Stomach (tissue), 9 donors: ENCODE results near the gene XRCC5. TPM values are rescaled to one million over a fixed set of nuclear protein-coding genes. Genes with fewer than 3 reads are reported as not detected.

Experiments used
- DNase-seq, 2 donors: peaks; one replicate each; pipeline versions ENCODE4 v3.0.0 to v3.0.0-alpha.2; 2013 to 2019
- H3K27ac ChIP-seq, 5 donors: fragments of 200-600 bp in 4 of 5; sonication (generic) in 4 of 5; one replicate each; pipeline ENCODE4 v1.5.1; 2013 to 2019; ENCODE audit warnings: mild to moderate bottlenecking in 1 of 5, moderate library complexity in 1 of 5
- H3K27me3 ChIP-seq, 3 donors: fragments of 200-600 bp; sonication (generic); one replicate each; pipeline ENCODE4 v1.5.1; 2017 to 2019; ENCODE audit warnings: mixed run types in 1 of 3
- H3K36me3 ChIP-seq, 4 donors: fragments of 200-600 bp; sonication (generic); 1 replicate in 3 of 4; 2 replicates in 1 of 4; pipeline ENCODE4 v1.5.1; 2016 to 2019
- H3K4me1 ChIP-seq, 4 donors: fragments of 200-600 bp; sonication (generic); one replicate each; pipeline ENCODE4 v1.5.1; 2016 to 2019
- H3K4me3 ChIP-seq, 4 donors: fragments of 200-600 bp; sonication (generic) in 3 of 4; one replicate each; pipeline ENCODE4 v1.5.1; 2016 to 2019; ENCODE audit warnings: mild to moderate bottlenecking in 1 of 4
- H3K9me3 ChIP-seq, 4 donors: fragments of 200-600 bp; sonication (generic); one replicate each; pipeline ENCODE4 v1.5.1; 2016 to 2019
- CTCF ChIP-seq, 7 experiments: fragments of 450-650 bp in 4 of 7; fragments of 200-600 bp in 3 of 7; sonication (generic) in 3 of 7; IDR thresholded peaks; one replicate each; pipeline ENCODE4 v1.5.1; 2016 to 2019; ENCODE audit warnings: antibody characterized with exemption in 7 of 7, control low read depth in 2 of 7, mild to moderate bottlenecking in 1 of 7
- EP300 ChIP-seq: sonication (generic); formaldehyde crosslinking; IDR thresholded peaks from one replicate; pipeline ENCODE4 v1.6.1; 2017; ENCODE audit warnings: antibody characterized with exemption
- POLR2A ChIP-seq, 4 donors: fragments of 450-650 bp; IDR thresholded peaks; one replicate each; pipeline ENCODE4 v1.6.1; 2016; ENCODE audit warnings: antibody characterized with exemption in 4 of 4, control low read depth in 2 of 4, mild to moderate bottlenecking in 1 of 4, moderate library complexity in 1 of 4
- POLR2AphosphoS5 ChIP-seq, 3 donors: sonication (generic); formaldehyde crosslinking; IDR thresholded peaks; one replicate each; pipeline ENCODE4 v1.6.1; 2016; ENCODE audit warnings: antibody characterized with exemption in 3 of 3
- WGBS, 5 donors: extraction: QIAGEN DNeasy Blood & Tissue Kit in 3 of 5; methylation state at CpG; one replicate each; pipeline versions ENCODE4 v1.1.5 to v1.1.7; 2013 to 2018; 5-methylcytosine and 5-hydroxymethylcytosine counted together
- intact Hi-C: fragments of 100-400 bp; cut with DNase I; formaldehyde crosslinking; loops from one replicate; pipeline ENCODE4 v1.15.1; 2023; ENCODE audit warnings: low total_unique reads
- polyA plus RNA-seq, 3 donors: library from polyadenylated mRNA; stranded (reverse); fragments of 200-250 nt; gene quantifications; one replicate each; pipeline ENCODE4 v1.2.3, GENCODE V29; 2013
- total RNA-seq, 5 donors: library from RNA; depleted of rRNA; stranded (reverse); fragments of >200 nt; gene quantifications; one replicate each; pipeline versions ENCODE4 v1.1.0 to v1.2.3, GENCODE V29; 2014 to 2016
- donor health status: healthy with polysubstance abuse.
- donor health status: Bipolar disorder and iron deficiency.
- donor health status: healthy.

The XRCC5 gene
- total and polyA plus RNA-seq, 8 donors = 70.2 to 302 (median 92.9) TPM

- Histone ChIP-seq H3K4me3 (peak overlapping the region; percentile 60 to 90 (median 73)), H3K9me3 (no peaks in the 10 kb centered on the region), H3K36me3 (no peaks in the 10 kb centered on the region), H3K27me3 (no peaks in the 10 kb centered on the region), H3K27ac (peak overlapping the region in 4 of 5 donors; percentile 52 to 74 (median 62)), H3K4me1 (peaks cover 5 to 44% (median 18%) of the 10 kb centered on the region in 4 donors)
- TF ChIP-seq EP300 (no peak), POLR2AphosphoS5 (IDR thresholded peaks at IDR 0.05) (no peak), POLR2A (IDR thresholded peaks at IDR 0.05) (no peak), CTCF (IDR thresholded peaks at IDR 0.05) (no peak)
- 10 to 16% (median 15%) methylated on average over 21 to 22 of the region's 22 CpGs for WGBS, 5 donors
- intact Hi-C loops = no loop called here
- DNase-seq = peak in 1 of 2 donors; percentile 14
Measured at GRCh38 chr2:216082117-216082711, 26.9 kb upstream of the XRCC5 start.

- TF ChIP-seq POLR2AphosphoS5 (IDR thresholded peaks at IDR 0.05) = no peak
- TF ChIP-seq EP300 = no peak
- TF ChIP-seq CTCF (IDR thresholded peaks at IDR 0.05) = no peak
- TF ChIP-seq POLR2A (IDR thresholded peaks at IDR 0.05) = no peak
- Histone ChIP-seq H3K9me3 (no peaks in the 10 kb centered on the region), H3K27ac (no peak overlapping the region), H3K4me3 (peak overlapping the region in 2 of 4 donors; percentile 83 to 90), H3K4me1 (peaks cover 5 to 44% (median 18%) of the 10 kb centered on the region in 4 donors), H3K36me3 (no peaks in the 10 kb centered on the region), H3K27me3 (no peaks in the 10 kb centered on the region)
- WGBS, 5 donors = 68 to 81% (median 69%) methylated on average over 3 of the region's 3 CpGs
- peak in 1 of 2 donors; percentile 46 for DNase-seq
- intact Hi-C loops = no loop called here
Measured at GRCh38 chr2:216082805-216083204, 26.3 kb upstream of the XRCC5 start.

DNA sequence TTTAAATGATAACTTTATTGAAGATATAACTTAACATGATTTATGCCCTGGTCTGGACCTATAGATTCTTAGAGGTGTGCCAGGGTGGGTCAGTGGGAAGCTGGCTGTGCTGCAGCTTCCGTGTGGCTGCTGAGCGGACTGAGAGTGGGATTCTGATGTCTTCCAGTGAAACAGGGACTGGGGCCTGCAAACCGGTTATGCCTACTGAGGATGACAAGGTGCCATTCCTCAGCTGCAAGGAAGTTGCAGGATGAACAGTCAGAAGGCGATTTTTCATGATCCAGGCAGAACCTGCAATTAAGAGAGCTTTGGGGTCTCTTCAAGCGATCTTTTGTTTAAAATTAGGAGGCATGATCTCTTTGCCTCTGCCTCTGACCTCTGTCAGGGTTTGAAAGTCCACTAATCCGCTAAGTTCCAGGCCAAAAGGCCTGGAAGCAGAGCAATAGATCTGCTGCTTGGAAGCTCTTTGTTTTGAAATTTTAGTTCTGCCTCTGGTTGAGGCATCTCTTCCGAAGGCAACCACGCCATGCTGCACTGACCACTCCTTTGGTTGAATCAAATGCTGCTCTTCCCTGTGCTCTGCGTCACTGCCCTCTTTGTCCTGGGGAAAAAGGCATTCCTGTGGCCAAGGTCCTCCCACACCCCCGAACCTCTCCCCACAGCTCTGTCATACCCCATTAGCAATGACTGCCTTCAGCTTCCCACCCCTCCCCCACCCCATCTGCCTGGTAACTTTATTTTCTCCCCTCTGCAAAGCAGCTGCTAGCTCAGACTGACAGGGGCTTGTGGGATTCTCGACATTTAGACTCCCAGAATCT is 25.5 kb upstream of the XRCC5 start:
- H3K4me1 ChIP-seq = peaks cover 5 to 43% (median 18%) of the 10 kb centered on the region in 4 donors
- TF ChIP-seq CTCF (IDR thresholded peaks at IDR 0.05) (no peak), POLR2AphosphoS5 (IDR thresholded peaks at IDR 0.05) (no peak), EP300 (no peak), POLR2A (IDR thresholded peaks at IDR 0.05) (no peak)
- 84 to 90% (median 88%) methylated on average over 10 to 11 of the region's 11 CpGs for WGBS, 5 donors
- intact Hi-C loops = no loop called here
- no peaks in the 10 kb centered on the region for H3K36me3 ChIP-seq
- H3K9me3 ChIP-seq = no peaks in the 10 kb centered on the region
- no peak overlapping the region for H3K27ac ChIP-seq
- no peaks in the 10 kb centered on the region for H3K27me3 ChIP-seq
- H3K4me3 ChIP-seq = no peak overlapping the region
- peak in 1 of 2 donors; percentile 62 for DNase-seq

DNA sequence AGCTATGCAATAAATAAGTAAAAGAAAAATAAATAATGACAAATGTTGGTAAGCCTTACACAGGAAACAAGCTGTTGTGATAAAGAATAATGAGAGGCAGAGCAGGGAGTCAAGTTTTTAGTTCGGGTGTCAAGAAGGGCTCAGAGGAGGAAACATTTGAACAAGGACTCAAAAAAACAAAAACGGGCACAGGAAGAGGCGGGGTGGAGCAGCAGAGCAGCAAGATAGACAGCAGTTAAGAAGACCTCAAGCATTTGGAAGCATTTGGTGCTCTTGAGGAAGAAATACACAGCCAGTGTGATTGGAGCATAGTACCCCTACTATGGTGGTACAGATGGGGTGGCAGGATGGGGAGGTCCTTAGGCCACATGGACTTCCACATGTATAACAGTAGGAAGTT is 24.6 kb upstream of the XRCC5 start:
- Histone ChIP-seq H3K27me3 (no peaks in the 10 kb centered on the region), H3K27ac (no peak overlapping the region), H3K4me3 (no peak overlapping the region), H3K9me3 (no peaks in the 10 kb centered on the region), H3K4me1 (peaks cover 5 to 34% (median 18%) of the 10 kb centered on the region in 4 donors), H3K36me3 (no peaks in the 10 kb centered on the region)
- intact Hi-C loops = no loop called here
- DNase-seq = no peak
- 59 to 66% (median 62%) methylated on average over 3 of the region's 3 CpGs for WGBS, 5 donors
- TF ChIP-seq CTCF (IDR thresholded peaks at IDR 0.05) (no peak), POLR2A (IDR thresholded peaks at IDR 0.05) (no peak), EP300 (no peak), POLR2AphosphoS5 (IDR thresholded peaks at IDR 0.05) (no peak)
